Measurements from ENCODE around the gene DDX52. TPM values are rescaled to one million over a fixed set of nuclear protein-coding genes. Genes with fewer than 3 reads are reported as not detected.
"Not testable (repeated sequence)": the region's sequence is repeated elsewhere in the genome, so short reads cannot be mapped to it uniquely, and the experiment has no call there.

Gene DDX52, protein sequence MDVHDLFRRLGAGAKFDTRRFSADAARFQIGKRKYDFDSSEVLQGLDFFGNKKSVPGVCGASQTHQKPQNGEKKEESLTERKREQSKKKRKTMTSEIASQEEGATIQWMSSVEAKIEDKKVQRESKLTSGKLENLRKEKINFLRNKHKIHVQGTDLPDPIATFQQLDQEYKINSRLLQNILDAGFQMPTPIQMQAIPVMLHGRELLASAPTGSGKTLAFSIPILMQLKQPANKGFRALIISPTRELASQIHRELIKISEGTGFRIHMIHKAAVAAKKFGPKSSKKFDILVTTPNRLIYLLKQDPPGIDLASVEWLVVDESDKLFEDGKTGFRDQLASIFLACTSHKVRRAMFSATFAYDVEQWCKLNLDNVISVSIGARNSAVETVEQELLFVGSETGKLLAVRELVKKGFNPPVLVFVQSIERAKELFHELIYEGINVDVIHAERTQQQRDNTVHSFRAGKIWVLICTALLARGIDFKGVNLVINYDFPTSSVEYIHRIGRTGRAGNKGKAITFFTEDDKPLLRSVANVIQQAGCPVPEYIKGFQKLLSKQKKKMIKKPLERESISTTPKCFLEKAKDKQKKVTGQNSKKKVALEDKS
- total RNA-seq: 12.2 and 12.4 TPM in 2 replicates
- 22.4 and 35.1 TPM in 2 replicates for polyA plus RNA-seq

DNA sequence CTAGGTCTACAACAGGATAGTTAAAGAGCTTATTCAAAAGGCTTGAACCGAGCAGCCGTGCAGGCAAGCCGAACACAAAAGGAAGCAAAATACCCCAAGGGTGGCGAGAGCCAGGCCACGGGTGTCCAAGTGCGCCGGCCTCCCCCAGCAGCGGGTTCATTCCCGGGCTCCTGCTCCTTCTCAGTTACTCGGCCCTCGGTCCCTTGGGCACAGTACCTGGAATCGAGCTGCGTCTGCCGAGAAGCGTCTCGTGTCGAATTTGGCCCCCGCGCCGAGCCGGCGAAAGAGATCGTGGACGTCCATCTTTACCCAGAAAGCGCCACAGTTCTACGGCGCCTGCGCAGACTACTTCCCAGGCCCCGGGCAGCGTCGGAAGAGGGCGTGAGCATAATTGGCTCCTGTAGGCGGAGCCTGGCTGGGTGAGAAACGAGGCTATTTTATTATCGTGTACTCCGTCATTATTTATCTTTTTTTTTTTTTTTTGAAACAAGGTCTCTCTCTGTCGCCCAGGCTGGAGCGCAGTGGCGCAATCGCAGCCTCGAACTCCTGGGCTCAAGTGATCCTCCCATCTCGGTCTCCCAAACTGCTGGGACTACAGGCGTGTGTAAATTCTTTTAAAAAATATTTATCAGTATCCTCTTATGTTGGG is at the start of gene DDX52:
DDX52 (minus strand) TSS at position 329 of the 649 bp plus-strand sequence; CDS start at position 303, 26 bp downstream.
- TF ChIP-seq, protein P1, sequence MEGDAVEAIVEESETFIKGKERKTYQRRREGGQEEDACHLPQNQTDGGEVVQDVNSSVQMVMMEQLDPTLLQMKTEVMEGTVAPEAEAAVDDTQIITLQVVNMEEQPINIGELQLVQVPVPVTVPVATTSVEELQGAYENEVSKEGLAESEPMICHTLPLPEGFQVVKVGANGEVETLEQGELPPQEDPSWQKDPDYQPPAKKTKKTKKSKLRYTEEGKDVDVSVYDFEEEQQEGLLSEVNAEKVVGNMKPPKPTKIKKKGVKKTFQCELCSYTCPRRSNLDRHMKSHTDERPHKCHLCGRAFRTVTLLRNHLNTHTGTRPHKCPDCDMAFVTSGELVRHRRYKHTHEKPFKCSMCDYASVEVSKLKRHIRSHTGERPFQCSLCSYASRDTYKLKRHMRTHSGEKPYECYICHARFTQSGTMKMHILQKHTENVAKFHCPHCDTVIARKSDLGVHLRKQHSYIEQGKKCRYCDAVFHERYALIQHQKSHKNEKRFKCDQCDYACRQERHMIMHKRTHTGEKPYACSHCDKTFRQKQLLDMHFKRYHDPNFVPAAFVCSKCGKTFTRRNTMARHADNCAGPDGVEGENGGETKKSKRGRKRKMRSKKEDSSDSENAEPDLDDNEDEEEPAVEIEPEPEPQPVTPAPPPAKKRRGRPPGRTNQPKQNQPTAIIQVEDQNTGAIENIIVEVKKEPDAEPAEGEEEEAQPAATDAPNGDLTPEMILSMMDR (IDR thresholded peaks at IDR 0.05; ENCODE audit: low read depth, low read length): peak; percentile 6
- H3K27ac ChIP-seq: peak within 1 kb of the TSS; percentile 94
- H3K4me3 ChIP-seq: peak within 1 kb of the TSS; percentile 95
- H3K27me3 ChIP-seq: peaks cover 33% of the 10 kb centered on the region
- H3K4me1 ChIP-seq (ENCODE audit: low read depth): peaks cover 5% of the 10 kb centered on the region
- H3K9me3 ChIP-seq (ENCODE audit: low read depth): no peaks in the 10 kb centered on the region
- H3K36me3 ChIP-seq: peaks cover 6% of the 10 kb centered on the region
- peak; percentile 94 for DNase-seq (ENCODE audit: low read depth in 1 of 2, low spot score in 1 of 2)

DNA sequence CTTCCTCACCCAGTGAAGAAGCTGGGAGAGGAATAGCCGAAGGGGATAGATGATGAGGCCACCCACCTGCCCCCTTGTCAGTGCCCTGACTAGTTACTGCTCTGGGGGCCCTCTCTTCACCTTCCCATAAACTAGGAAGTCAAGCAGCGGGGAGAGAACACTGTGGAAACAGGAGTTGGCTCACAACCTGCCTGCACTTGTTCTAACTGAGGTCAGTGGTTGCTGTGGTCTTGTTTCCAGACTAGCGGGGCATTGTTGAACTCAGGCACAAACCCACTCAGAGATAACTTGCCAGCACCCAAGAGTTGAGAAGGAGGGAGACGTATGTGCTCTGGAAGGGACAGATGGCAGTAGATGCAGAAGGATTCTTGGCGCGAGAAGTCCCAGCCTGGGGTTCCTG is 48.6 kb upstream of the DDX52 start:
- TF ChIP-seq, protein P1 (IDR thresholded peaks at IDR 0.05; ENCODE audit: low read depth, low read length): no peak
- no peaks in the 10 kb centered on the region for H3K9me3 ChIP-seq (ENCODE audit: low read depth)
- no peak overlapping the region for H3K27ac ChIP-seq
- no peak for DNase-seq (ENCODE audit: low read depth in 1 of 2, low spot score in 1 of 2)
- H3K4me3 ChIP-seq: no peak overlapping the region
- no peaks in the 10 kb centered on the region for H3K4me1 ChIP-seq (ENCODE audit: low read depth)
- no peaks in the 10 kb centered on the region for H3K27me3 ChIP-seq
- H3K36me3 ChIP-seq: no peaks in the 10 kb centered on the region

DNA sequence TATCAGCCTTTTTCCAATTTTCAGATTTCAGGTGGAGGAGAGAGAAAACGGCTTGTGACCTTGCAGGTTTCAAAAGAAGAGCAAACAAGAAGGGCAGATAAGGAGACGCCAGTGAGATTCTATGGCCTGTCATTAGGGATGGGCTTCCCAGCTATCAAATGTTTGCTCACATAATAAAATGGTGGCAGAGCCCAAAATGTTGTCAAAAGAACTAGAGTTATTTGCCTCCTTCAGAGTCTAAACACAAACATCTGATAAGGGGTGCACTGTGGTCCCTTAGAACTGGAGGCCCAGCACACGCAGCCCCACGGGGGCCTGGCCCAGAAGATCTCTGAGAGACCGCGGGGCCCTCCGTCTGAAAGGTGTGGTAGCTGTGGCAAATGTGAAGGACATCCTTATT is 46.1 kb upstream of the DDX52 start:
- Histone ChIP-seq H3K4me3 (no peak overlapping the region), H3K36me3 (no peaks in the 10 kb centered on the region), H3K27me3 (no peaks in the 10 kb centered on the region), H3K27ac (no peak overlapping the region), H3K4me1 (ENCODE audit: low read depth) (no peaks in the 10 kb centered on the region), H3K9me3 (ENCODE audit: low read depth) (no peaks in the 10 kb centered on the region)
- TF ChIP-seq, protein P1 (IDR thresholded peaks at IDR 0.05; ENCODE audit: low read depth, low read length): no peak
- no peak for DNase-seq (ENCODE audit: low read depth in 1 of 2, low spot score in 1 of 2)

DNA sequence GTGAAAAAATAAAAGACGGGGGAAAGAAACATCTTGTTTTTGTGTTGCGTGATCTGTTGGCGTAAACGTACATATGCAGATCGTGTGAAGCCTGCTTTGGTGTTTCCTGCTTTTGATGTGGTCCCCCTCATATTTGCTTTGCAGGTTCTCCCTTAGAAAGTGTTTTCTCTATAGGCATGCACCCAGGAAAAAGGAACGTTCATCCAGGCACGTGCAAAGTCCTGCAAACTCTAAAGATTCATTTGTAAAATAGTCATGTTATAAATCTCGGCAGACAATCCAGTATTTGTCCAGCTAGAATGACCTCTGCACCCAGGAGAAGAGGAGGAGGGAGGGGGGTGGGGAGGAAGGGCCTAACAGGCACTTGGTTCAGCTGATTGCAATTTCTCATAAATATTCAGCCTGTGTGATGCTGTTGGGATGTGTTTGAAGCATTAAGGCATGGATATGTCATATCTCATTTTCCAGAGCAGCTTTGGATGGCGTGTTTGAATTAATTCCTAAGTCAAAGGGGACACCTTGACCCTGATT is 40.3 kb upstream of the DDX52 start:
- H3K9me3 ChIP-seq (ENCODE audit: low read depth): no peaks in the 10 kb centered on the region
- H3K4me1 ChIP-seq (ENCODE audit: low read depth): no peaks in the 10 kb centered on the region
- TF ChIP-seq, protein P1 (IDR thresholded peaks at IDR 0.05; ENCODE audit: low read depth, low read length): no peak
- DNase-seq (ENCODE audit: low read depth in 1 of 2, low spot score in 1 of 2): no peak
- no peak overlapping the region for H3K27ac ChIP-seq
- H3K27me3 ChIP-seq: no peaks in the 10 kb centered on the region
- H3K4me3 ChIP-seq: no peak overlapping the region
- H3K36me3 ChIP-seq: no peaks in the 10 kb centered on the region

DNA sequence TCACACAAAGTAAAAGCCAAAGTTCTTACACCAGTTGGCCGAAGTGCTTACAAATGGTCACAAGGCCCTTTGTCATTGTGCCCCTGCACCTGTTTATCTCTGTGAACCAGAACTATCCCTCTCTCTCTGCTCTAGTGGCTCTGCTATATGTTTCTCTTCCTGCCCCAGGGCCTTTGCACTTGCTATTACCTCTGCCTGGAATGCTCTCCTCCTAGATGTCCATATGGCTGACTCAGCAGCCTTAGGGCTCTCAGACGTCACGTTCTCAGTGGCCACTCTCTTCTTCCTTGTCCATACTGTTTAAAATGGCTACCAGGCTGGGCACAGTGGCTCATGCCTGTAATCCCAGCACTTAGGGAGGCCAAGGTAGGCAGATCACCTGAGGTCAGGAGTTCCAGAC is 38.8 kb upstream of the DDX52 start:
- Histone ChIP-seq H3K4me3 (no peak overlapping the region), H3K4me1 (ENCODE audit: low read depth) (no peaks in the 10 kb centered on the region), H3K9me3 (ENCODE audit: low read depth) (no peaks in the 10 kb centered on the region), H3K36me3 (no peaks in the 10 kb centered on the region), H3K27me3 (no peaks in the 10 kb centered on the region), H3K27ac (no peak overlapping the region)
- TF ChIP-seq, protein P1 (IDR thresholded peaks at IDR 0.05; ENCODE audit: low read depth, low read length): no peak
- no peak for DNase-seq (ENCODE audit: low read depth in 1 of 2, low spot score in 1 of 2)

DNA sequence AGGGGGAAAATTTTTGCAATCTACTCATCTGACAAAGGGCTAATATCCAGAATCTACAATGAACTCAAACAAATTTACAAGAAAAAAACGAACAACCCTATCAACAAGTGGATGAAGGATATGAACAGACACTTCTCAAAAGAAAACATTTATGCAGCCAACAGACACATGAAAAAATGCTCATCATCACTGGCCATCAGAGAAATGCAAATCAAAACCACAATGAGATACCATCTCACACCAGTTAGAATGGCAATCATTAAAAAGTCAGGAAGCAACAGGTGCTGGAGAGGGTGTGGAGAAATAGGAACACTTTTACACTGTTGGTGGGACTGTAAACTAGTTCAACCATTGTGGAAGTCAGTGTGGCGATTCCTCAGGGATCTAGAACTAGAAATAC is 36.7 kb upstream of the DDX52 start:
- not testable (repeated sequence) for H3K27me3 ChIP-seq; H3K4me3 ChIP-seq; H3K36me3 ChIP-seq; H3K27ac ChIP-seq; H3K9me3 ChIP-seq (ENCODE audit: low read depth); DNase-seq (ENCODE audit: low read depth in 1 of 2, low spot score in 1 of 2); H3K4me1 ChIP-seq (ENCODE audit: low read depth)
